Keratinocyte (primary cell): ENCODE measurements around the gene SLC25A11. TPM values are rescaled to one million over a fixed set of nuclear protein-coding genes. Genes with fewer than 3 reads are reported as not detected.
"Not testable (repeated sequence)": the region's sequence is repeated elsewhere in the genome, so short reads cannot be mapped to it uniquely, and the experiment has no call there.

Experiments used
- DNase-seq: peaks from one replicate; pipeline ENCODE4 v3.0.0-alpha.2; 2011; ENCODE audit warnings: low read depth, missing footprints, low spot score
- FAIRE-seq: peaks from 2 replicates; lab custom pipeline; 2011; peaks lifted over from hg19 to GRCh38; lab: Jason Lieb, UNC
- H2AFZ ChIP-seq: 2 replicates; pipeline ENCODE4 v1.6.0; 2012; ENCODE audit warnings: low read length, control low read depth, inconsistent platforms; ENCODE audit not compliant: control insufficient read depth
- H3K27ac ChIP-seq: 2 replicates; pipeline ENCODE4 v1.5.1; 2011; ENCODE audit warnings: low read length; ENCODE audit not compliant: control insufficient read depth, insufficient read depth
- H3K27me3 ChIP-seq: 3 replicates; pipeline ENCODE4 v1.6.0; 2011; ENCODE audit warnings: low read length; ENCODE audit not compliant: control insufficient read depth, insufficient read depth; ENCODE audit errors: extremely low read depth
- H3K36me3 ChIP-seq, 2 experiments: 2 replicates in 1 of 2; 3 replicates in 1 of 2; pipeline ENCODE4 v1.5.1; 2011; ENCODE audit warnings: low read length in 2 of 2, mild to moderate bottlenecking in 1 of 2; ENCODE audit not compliant: control insufficient read depth in 2 of 2, insufficient read depth in 2 of 2; ENCODE audit errors: extremely low read depth in 1 of 2
- H3K4me1 ChIP-seq: 3 replicates; pipeline ENCODE4 v1.5.1; 2011; ENCODE audit warnings: low read length; ENCODE audit not compliant: control insufficient read depth, insufficient read depth; ENCODE audit errors: extremely low read depth
- H3K4me2 ChIP-seq: 3 replicates; pipeline ENCODE4 v1.6.0; 2011; ENCODE audit warnings: low read depth, low read length; ENCODE audit not compliant: control insufficient read depth, insufficient read depth; ENCODE audit errors: extremely low read depth
- H3K4me3 ChIP-seq, 3 experiments: fragments of 200-600 bp in 1 of 3; sonication (generic) in 1 of 3; 2 replicates in 2 of 3; 3 replicates in 1 of 3; pipeline ENCODE4 v1.5.1; 2011 to 2016; ENCODE audit warnings: low read length in 3 of 3, mild to moderate bottlenecking in 3 of 3, control low read depth in 2 of 3, inconsistent platforms in 1 of 3, low read depth in 1 of 3, mixed read lengths in 1 of 3, mixed run types in 1 of 3, moderate library complexity in 1 of 3; ENCODE audit not compliant: control insufficient read depth in 2 of 3, insufficient read depth in 2 of 3; ENCODE audit errors: extremely low read depth in 1 of 3
- H3K79me2 ChIP-seq: 2 replicates; pipeline ENCODE4 v1.6.0; 2012; ENCODE audit warnings: low read length; ENCODE audit not compliant: control insufficient read depth, insufficient read depth
- H3K9ac ChIP-seq: 3 replicates; pipeline ENCODE4 v1.6.0; 2011; ENCODE audit warnings: low read length; ENCODE audit not compliant: control insufficient read depth, insufficient read depth; ENCODE audit errors: extremely low read depth
- H3K9me1 ChIP-seq: 3 replicates; pipeline ENCODE4 v1.6.0; 2011; ENCODE audit warnings: low read length; ENCODE audit not compliant: control insufficient read depth, insufficient read depth; ENCODE audit errors: extremely low read depth
- H3K9me3 ChIP-seq: 2 replicates; pipeline ENCODE4 v1.5.1; 2012; ENCODE audit warnings: low read depth, low read length; ENCODE audit not compliant: control insufficient read depth
- H4K20me1 ChIP-seq: 3 replicates; pipeline ENCODE4 v1.6.0; 2011; ENCODE audit warnings: low read length; ENCODE audit not compliant: control insufficient read depth, insufficient read depth; ENCODE audit errors: extremely low read depth
- EZH2 ChIP-seq: IDR thresholded peaks from one replicate; pipeline ENCODE4 v1.6.1; 2012; ENCODE audit warnings: inconsistent platforms, mild to moderate bottlenecking, low read length, moderate library complexity
- dilution Hi-C: fragments of 300-500 bp; cut with MboI; formaldehyde crosslinking; loops from one replicate; pipeline ENCODE4 v1.7.0; 2020; ENCODE audit warnings: low sequenced_read_pairs; ENCODE audit not compliant: extremely low pct_ligation_motif_present
- polyA plus RNA-seq, 5 experiments: library from polyadenylated mRNA; depleted of rRNA in 3 of 5; stranded (reverse) in 3 of 5; stranded (forward) in 1 of 5; unstranded in 1 of 5; fragments of >200 nt; gene quantifications; 1 replicate in 1 of 5; 2 replicates in 3 of 5; 3 replicates in 1 of 5; pipeline versions ENCODE4 v1.2.1 to v1.2.3, GENCODE V29; 2011 to 2012; ENCODE audit warnings: missing spikeins in 2 of 5, low read depth in 1 of 5, low replicate concordance in 1 of 5
- TF ChIP-seq, protein P1 (sequence below), 3 experiments: IDR thresholded peaks in 1 of 3; conservative IDR thresholded peaks in 1 of 3; optimal IDR thresholded peaks in 1 of 3; 2 replicates in 2 of 3; 3 replicates in 1 of 3; pipeline versions ENCODE3 to v1.5.1; 2011; ENCODE audit warnings: low read length in 3 of 3, mild to moderate bottlenecking in 3 of 3, moderate library complexity in 2 of 3, control low read depth in 1 of 3, inconsistent platforms in 1 of 3; ENCODE audit not compliant: insufficient read depth in 2 of 3; ENCODE audit errors: extremely low read depth in 1 of 3

The SLC25A11 gene
- polyA plus RNA-seq, 1 donor (not counting 4 experiments of a cell fraction or from before 2014, with no cell fraction given): 33.8 TPM

GRCh38 chr17:4919511-4920047, 20.3 kb downstream of the SLC25A11 start:
- H3K4me3 ChIP-seq: no peak overlapping the region
- dilution Hi-C loops: no loop called here
- H3K4me1 ChIP-seq: peaks cover 3% of the 10 kb centered on the region
- H3K79me2 ChIP-seq: no peaks in the 10 kb centered on the region
- no peak overlapping the region for H3K27ac ChIP-seq
- no peak overlapping the region for H3K9ac ChIP-seq
- no peaks in the 10 kb centered on the region for H3K9me1 ChIP-seq
- peak overlapping the region; percentile 1 for H2AFZ ChIP-seq
- FAIRE-seq: no peak
- H3K36me3 ChIP-seq: no peaks in the 10 kb centered on the region
- H3K9me3 ChIP-seq: no peaks in the 10 kb centered on the region
- no peak for TF ChIP-seq EZH2
- TF ChIP-seq, protein P1, sequence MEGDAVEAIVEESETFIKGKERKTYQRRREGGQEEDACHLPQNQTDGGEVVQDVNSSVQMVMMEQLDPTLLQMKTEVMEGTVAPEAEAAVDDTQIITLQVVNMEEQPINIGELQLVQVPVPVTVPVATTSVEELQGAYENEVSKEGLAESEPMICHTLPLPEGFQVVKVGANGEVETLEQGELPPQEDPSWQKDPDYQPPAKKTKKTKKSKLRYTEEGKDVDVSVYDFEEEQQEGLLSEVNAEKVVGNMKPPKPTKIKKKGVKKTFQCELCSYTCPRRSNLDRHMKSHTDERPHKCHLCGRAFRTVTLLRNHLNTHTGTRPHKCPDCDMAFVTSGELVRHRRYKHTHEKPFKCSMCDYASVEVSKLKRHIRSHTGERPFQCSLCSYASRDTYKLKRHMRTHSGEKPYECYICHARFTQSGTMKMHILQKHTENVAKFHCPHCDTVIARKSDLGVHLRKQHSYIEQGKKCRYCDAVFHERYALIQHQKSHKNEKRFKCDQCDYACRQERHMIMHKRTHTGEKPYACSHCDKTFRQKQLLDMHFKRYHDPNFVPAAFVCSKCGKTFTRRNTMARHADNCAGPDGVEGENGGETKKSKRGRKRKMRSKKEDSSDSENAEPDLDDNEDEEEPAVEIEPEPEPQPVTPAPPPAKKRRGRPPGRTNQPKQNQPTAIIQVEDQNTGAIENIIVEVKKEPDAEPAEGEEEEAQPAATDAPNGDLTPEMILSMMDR (optimal IDR thresholded peaks at IDR 0.05 in 1 of 3, IDR thresholded peaks at IDR 0.05 in 1 of 3, conservative IDR thresholded peaks at IDR 0.05 in 1 of 3; ENCODE audit: extremely low read depth in 1 of 3, insufficient read depth in 2 of 3, low read length in 3 of 3): no peak
- no peaks in the 10 kb centered on the region for H3K27me3 ChIP-seq
- no peak for DNase-seq
- peak overlapping the region; percentile 0 for H3K4me2 ChIP-seq
- H4K20me1 ChIP-seq: no peaks in the 10 kb centered on the region

- FAIRE-seq, H3K27me3 ChIP-seq, H4K20me1 ChIP-seq, dilution Hi-C loops, H3K4me3 ChIP-seq, H3K9me3 ChIP-seq, H3K9me1 ChIP-seq, H3K36me3 ChIP-seq, H2AFZ ChIP-seq, H3K4me2 ChIP-seq, H3K4me1 ChIP-seq, H3K9ac ChIP-seq, H3K27ac ChIP-seq, H3K79me2 ChIP-seq, DNase-seq: not testable (repeated sequence)
These were observed 25.3 kb downstream of the SLC25A11 start for GRCh38 chr17:4914551-4914950.

- no peak for TF ChIP-seq EZH2
- TF ChIP-seq, protein P1 (optimal IDR thresholded peaks at IDR 0.05 in 1 of 3, IDR thresholded peaks at IDR 0.05 in 1 of 3, conservative IDR thresholded peaks at IDR 0.05 in 1 of 3; ENCODE audit: extremely low read depth in 1 of 3, insufficient read depth in 2 of 3, low read length in 3 of 3): no peak
- Histone ChIP-seq H3K9me1 (no peaks in the 10 kb centered on the region), H3K36me3 (no peaks in the 10 kb centered on the region), H3K9ac (no peak overlapping the region), H4K20me1 (no peaks in the 10 kb centered on the region), H3K4me3 (no peak overlapping the region), H3K9me3 (no peaks in the 10 kb centered on the region), H3K27me3 (no peaks in the 10 kb centered on the region), H3K27ac (no peak overlapping the region), H3K4me2 (no peak overlapping the region), H3K4me1 (peaks cover 11% of the 10 kb centered on the region), H2AFZ (no peak overlapping the region), H3K79me2 (no peaks in the 10 kb centered on the region)
- DNase-seq (no peak), FAIRE-seq (no peak)
- dilution Hi-C loops: no loop called here
These were observed 25.9 kb downstream of the SLC25A11 start for GRCh38 chr17:4913994-4914393.
